ACHN (cell line): ENCODE measurements around the gene TMEM200C.

ENCODE experiments used
- DNase-seq: peaks from one replicate; pipeline ENCODE4 v3.0.0-alpha.2; 2015
- in situ Hi-C: cut with HindIII; loops from 2 replicates; pipeline ENCODE4 v1.10.0; 2017; ENCODE audit warnings: low sequenced_read_pairs, low pct_ligation_motif_present, low pct_unique_long_range_greater_than_20kb

The TMEM200C gene

GRCh38 chr18:5895299-5895875 is at the start of gene TMEM200C:
Gene TMEM200C (minus strand): TSS chr18:5895522. CDS start chr18:5892063, 3,459 bp downstream.
- peak; percentile 21 for DNase-seq
- in situ Hi-C loops = no loop called here

DNA sequence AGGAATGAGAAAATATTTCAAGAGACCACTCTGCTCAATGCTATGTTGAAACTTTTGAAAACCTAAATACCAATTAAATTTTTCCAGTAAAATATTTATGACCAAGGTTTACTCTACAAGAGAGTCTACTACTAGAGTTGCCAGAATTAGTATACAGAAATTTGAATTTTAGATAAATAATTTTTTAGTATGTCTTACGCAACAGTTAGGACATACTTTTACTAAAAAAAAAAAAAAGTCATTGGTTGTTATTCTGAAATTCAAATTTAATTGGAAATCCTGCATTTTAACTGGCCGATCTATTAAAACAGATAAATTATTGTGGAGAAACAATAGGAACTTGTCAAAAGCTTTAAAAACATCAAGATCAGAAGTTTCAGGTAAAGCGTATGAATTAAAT is 49.1 kb upstream of the TMEM200C start:
- in situ Hi-C loops = no loop called here

GRCh38 chr18:5943514-5943913 is 48.2 kb upstream of the TMEM200C start:
- DNase-seq = no peak
- in situ Hi-C loops = no loop called here

More for the DNA sequence above, 49.1 kb upstream of the TMEM200C start:
- no peak for DNase-seq

GRCh38 chr18:5942591-5942990 is 47.3 kb upstream of the TMEM200C start:
- DNase-seq = no peak
- in situ Hi-C loops = no loop called here

DNA sequence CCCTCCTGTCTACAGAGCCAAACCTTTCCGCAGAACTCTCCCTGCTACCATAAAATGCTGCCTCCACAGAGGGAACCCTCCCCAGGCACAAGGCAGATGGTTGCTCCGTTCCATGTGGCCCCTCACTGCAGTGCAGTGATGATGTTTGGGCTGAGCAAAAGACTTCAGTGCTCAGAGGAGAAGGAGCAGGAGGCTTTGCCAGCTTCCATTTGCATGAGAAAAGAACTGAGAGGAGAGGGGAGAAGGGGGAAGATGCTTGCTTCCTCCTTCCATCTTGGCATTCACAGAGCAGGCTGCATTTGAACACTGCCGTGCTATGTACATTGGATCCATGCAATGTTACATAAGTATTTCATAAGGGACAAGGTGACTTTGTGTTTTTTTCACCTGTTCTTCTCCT is 46.6 kb upstream of the TMEM200C start:
- in situ Hi-C loops = no loop called here
- DNase-seq = no peak

GRCh38 chr18:5939801-5940667 is 44.7 kb upstream of the TMEM200C start:
- DNase-seq = no peak
- in situ Hi-C loops = no loop called here

GRCh38 chr18:5937795-5938194 is 42.5 kb upstream of the TMEM200C start:
- no peak for DNase-seq
- in situ Hi-C loops = no loop called here

DNA sequence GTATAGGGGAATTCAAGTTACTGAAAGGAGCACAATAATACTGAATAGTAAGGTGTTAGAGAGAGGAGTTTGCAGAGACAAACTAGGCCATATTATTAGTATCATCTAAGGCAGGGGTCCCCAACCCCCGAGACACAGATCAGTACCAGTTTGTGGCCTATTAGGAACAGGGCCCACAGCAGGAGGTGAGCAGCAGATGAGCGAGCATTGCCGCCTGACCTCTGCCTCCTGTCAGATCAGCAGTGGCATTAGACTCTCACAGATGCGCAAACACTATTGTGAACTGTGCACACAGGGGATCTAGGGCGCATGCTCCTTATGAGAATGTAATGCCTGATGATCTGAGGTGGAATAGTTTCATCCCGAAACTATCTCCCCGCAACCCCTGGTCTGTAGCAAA is 41.8 kb upstream of the TMEM200C start:
- no peak for DNase-seq
- in situ Hi-C loops = no loop called here

- in situ Hi-C loops = no loop called here
- no peak for DNase-seq
These were observed 35.5 kb upstream of the TMEM200C start for GRCh38 chr18:5930789-5931188.

- in situ Hi-C loops = no loop called here
- no peak for DNase-seq
These were observed 23.0 kb upstream of the TMEM200C start for GRCh38 chr18:5918205-5918858.

DNA sequence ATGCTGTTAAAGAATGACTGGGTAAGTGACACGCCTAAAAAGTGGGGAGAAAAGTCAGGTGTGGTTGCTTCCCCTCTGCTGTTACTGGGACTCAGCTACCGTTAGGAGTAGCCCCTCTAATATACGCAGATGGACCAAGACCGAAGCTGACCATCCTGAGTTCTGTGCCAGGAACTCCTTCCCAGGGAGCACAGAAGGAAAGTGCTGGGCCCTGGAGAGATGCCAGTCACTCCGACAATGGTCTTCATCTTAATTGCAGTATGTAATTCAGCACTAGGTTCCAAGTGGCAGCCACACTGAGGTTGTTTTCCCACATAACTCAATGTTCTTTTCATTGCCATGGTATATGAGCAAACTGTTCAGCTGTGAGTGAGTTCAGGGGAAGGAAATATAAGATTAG is 19.6 kb upstream of the TMEM200C start:
- in situ Hi-C loops = no loop called here

DNA sequence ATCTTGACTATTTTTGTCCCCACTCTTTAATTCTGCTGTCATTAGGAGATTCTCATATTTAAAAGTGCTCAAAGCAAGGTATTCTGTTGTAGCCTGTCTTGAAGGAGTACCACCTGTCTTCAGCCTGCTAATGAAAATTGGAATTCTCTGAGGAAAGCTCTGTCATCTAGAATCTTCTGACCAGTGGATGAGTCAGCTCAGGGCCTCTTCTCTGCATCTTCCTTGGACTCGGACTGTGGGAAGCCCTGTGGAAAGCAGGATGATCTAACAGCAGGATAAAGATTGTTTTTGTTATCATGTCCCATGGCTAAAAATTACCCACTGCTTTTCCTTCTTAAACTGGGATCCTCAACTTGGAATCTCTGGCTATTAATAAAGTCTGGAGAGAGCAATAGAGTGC is 18.7 kb upstream of the TMEM200C start:
- in situ Hi-C loops = no loop called here
- no peak for DNase-seq

More for the DNA sequence above, 19.6 kb upstream of the TMEM200C start:
- no peak for DNase-seq

DNA sequence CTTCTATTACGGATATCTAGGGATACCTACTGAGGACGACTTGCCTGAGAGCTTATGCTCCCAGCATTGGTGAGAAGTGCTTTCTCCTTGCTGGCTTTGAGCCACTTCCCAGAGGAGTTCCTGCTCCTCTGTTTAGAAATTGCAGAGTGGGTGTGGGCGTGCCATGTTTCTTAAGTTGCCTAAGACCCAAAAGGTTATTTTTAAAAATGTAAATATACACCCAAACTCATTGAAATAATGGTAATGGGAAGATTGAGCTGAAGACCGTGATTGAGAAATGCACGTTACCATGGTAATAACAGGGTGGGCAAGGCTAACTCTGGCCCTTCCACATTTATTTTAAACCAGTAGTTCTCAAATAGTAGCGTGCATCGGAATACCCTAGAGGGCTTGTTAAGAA is 17.2 kb upstream of the TMEM200C start:
- in situ Hi-C loops = no loop called here
- DNase-seq = no peak

- in situ Hi-C loops = no loop called here
- DNase-seq = no peak
These were observed 13.8 kb upstream of the TMEM200C start for GRCh38 chr18:5909125-5909524.

GRCh38 chr18:5903386-5903785 is 8.1 kb upstream of the TMEM200C start:
- DNase-seq = no peak
- in situ Hi-C loops = no loop called here

DNA sequence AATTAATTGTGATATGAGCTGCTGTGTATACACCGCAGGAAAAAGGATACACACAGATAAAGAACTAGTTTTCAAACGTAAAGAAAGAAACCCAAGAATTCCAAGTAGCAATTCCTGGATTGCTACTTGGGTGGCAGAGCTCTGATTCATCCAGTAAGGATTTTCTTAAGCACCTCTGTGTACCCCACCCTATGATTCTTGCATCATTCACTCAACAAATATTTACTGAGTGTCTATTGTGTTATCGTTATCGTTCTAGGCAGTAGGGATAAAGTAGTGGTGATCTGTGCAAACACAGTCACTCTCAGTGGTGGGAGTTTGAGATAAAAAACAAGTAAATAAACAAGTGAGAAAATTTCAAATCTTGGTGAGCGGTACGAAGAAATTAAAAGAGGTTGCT is 4.9 kb upstream of the TMEM200C start:
- peak; percentile 49 for DNase-seq
- in situ Hi-C loops = no loop called here

GRCh38 chr18:5899835-5900234 is 4.5 kb upstream of the TMEM200C start:
- in situ Hi-C loops = no loop called here

GRCh38 chr18:5895876-5896740 is 786 bp upstream of the TMEM200C start:
- in situ Hi-C loops = no loop called here
- DNase-seq = peak; percentile 8

More at GRCh38 chr18:5899835-5900234, 4.5 kb upstream of the TMEM200C start:
- DNase-seq = no peak
